Measurements from ENCODE around the gene VAPA.

Gene VAPA

GRCh38 chr18:9952633-9953416 is 39.0 kb downstream of the VAPA start:
- WGBS, 2 experiments (ENCODE audit: insufficient coverage in 2 of 2), result 100% methylated on average over 1 of the region's 1 CpG
- Histone ChIP-seq H3K36me3 (ENCODE audit: control insufficient read depth, insufficient read depth, low read length) (peaks cover 68% of the 10 kb centered on the region), H3K27ac (ENCODE audit: low read depth, low read length, severe bottlenecking) (no peak overlapping the region), H3K4me3 (ENCODE audit: extremely low read depth, insufficient read depth, low read length, poor library complexity, severe bottlenecking) (no peak overlapping the region), H3K4me1 (ENCODE audit: control insufficient read depth, insufficient read depth, low read length, poor library complexity, severe bottlenecking) (no peaks in the 10 kb centered on the region), H3K9me3 (ENCODE audit: control insufficient read depth, low read length) (no peaks in the 10 kb centered on the region)

- peaks cover 18% of the 10 kb centered on the region for H3K36me3 ChIP-seq (ENCODE audit: control insufficient read depth, insufficient read depth, low read length)
- H3K27ac ChIP-seq (ENCODE audit: low read depth, low read length, severe bottlenecking), result no peak overlapping the region
- H3K9me3 ChIP-seq (ENCODE audit: control insufficient read depth, low read length), result no peaks in the 10 kb centered on the region
- no peak overlapping the region for H3K4me3 ChIP-seq (ENCODE audit: extremely low read depth, insufficient read depth, low read length, poor library complexity, severe bottlenecking)
- H3K4me1 ChIP-seq (ENCODE audit: control insufficient read depth, insufficient read depth, low read length, poor library complexity, severe bottlenecking), result no peaks in the 10 kb centered on the region
- 100% methylated on average over 2 of the region's 4 CpGs for WGBS, 2 experiments (ENCODE audit: insufficient coverage in 2 of 2)
These were observed 45.1 kb downstream of the VAPA start for GRCh38 chr18:9958861-9959399.

- H3K4me3 ChIP-seq (ENCODE audit: extremely low read depth, insufficient read depth, low read length, poor library complexity, severe bottlenecking), result no peak overlapping the region
- no peaks in the 10 kb centered on the region for H3K4me1 ChIP-seq (ENCODE audit: control insufficient read depth, insufficient read depth, low read length, poor library complexity, severe bottlenecking)
- no peak overlapping the region for H3K27ac ChIP-seq (ENCODE audit: low read depth, low read length, severe bottlenecking)
- no CpG with 5 or more reads among the region's 1 CpG for WGBS, 2 experiments (ENCODE audit: insufficient coverage in 2 of 2)
- peaks cover 12% of the 10 kb centered on the region for H3K36me3 ChIP-seq (ENCODE audit: control insufficient read depth, insufficient read depth, low read length)
- H3K9me3 ChIP-seq (ENCODE audit: control insufficient read depth, low read length), result no peaks in the 10 kb centered on the region
These were observed 45.7 kb downstream of the VAPA start for GRCh38 chr18:9959564-9959963.

GRCh38 chr18:9960258-9960904 is 46.6 kb downstream of the VAPA start:
- no peak overlapping the region for H3K4me3 ChIP-seq (ENCODE audit: extremely low read depth, insufficient read depth, low read length, poor library complexity, severe bottlenecking)
- 36 to 56% methylated on average over 2 of the region's 7 CpGs for WGBS, 2 experiments (ENCODE audit: insufficient coverage in 2 of 2)

GRCh38 chr18:9961041-9961440 is 47.2 kb downstream of the VAPA start:
- 86 to 94% methylated on average over 2 to 3 of the region's 3 CpGs for WGBS, 2 experiments (ENCODE audit: insufficient coverage in 2 of 2)
- no peak overlapping the region for H3K4me3 ChIP-seq (ENCODE audit: extremely low read depth, insufficient read depth, low read length, poor library complexity, severe bottlenecking)
- no peak overlapping the region for H3K27ac ChIP-seq (ENCODE audit: low read depth, low read length, severe bottlenecking)

More at GRCh38 chr18:9960258-9960904, 46.6 kb downstream of the VAPA start:
- Histone ChIP-seq H3K9me3 (ENCODE audit: control insufficient read depth, low read length) (no peaks in the 10 kb centered on the region), H3K4me1 (ENCODE audit: control insufficient read depth, insufficient read depth, low read length, poor library complexity, severe bottlenecking) (no peaks in the 10 kb centered on the region), H3K27ac (ENCODE audit: low read depth, low read length, severe bottlenecking) (no peak overlapping the region), H3K36me3 (ENCODE audit: control insufficient read depth, insufficient read depth, low read length) (peaks cover 4% of the 10 kb centered on the region)

GRCh38 chr18:9965711-9966624 is 52.2 kb downstream of the VAPA start:
- H3K9me3 ChIP-seq (ENCODE audit: control insufficient read depth, low read length), result no peaks in the 10 kb centered on the region
- no peak overlapping the region for H3K27ac ChIP-seq (ENCODE audit: low read depth, low read length, severe bottlenecking)
- WGBS, 2 experiments (ENCODE audit: insufficient coverage in 2 of 2), result 95 to 97% methylated on average over 6 to 7 of the region's 9 CpGs
- H3K36me3 ChIP-seq (ENCODE audit: control insufficient read depth, insufficient read depth, low read length), result no peaks in the 10 kb centered on the region
- H3K4me3 ChIP-seq (ENCODE audit: extremely low read depth, insufficient read depth, low read length, poor library complexity, severe bottlenecking), result no peak overlapping the region
- peaks cover 26% of the 10 kb centered on the region for H3K4me1 ChIP-seq (ENCODE audit: control insufficient read depth, insufficient read depth, low read length, poor library complexity, severe bottlenecking)

More at GRCh38 chr18:9961041-9961440, 47.2 kb downstream of the VAPA start:
- Histone ChIP-seq H3K4me1 (ENCODE audit: control insufficient read depth, insufficient read depth, low read length, poor library complexity, severe bottlenecking) (peaks cover 6% of the 10 kb centered on the region), H3K36me3 (ENCODE audit: control insufficient read depth, insufficient read depth, low read length) (no peaks in the 10 kb centered on the region), H3K9me3 (ENCODE audit: control insufficient read depth, low read length) (no peaks in the 10 kb centered on the region)

GRCh38 chr18:9968081-9968848 is 54.4 kb downstream of the VAPA start:
- Histone ChIP-seq H3K9me3 (ENCODE audit: control insufficient read depth, low read length) (no peaks in the 10 kb centered on the region), H3K36me3 (ENCODE audit: control insufficient read depth, insufficient read depth, low read length) (no peaks in the 10 kb centered on the region), H3K4me3 (ENCODE audit: extremely low read depth, insufficient read depth, low read length, poor library complexity, severe bottlenecking) (no peak overlapping the region), H3K27ac (ENCODE audit: low read depth, low read length, severe bottlenecking) (no peak overlapping the region), H3K4me1 (ENCODE audit: control insufficient read depth, insufficient read depth, low read length, poor library complexity, severe bottlenecking) (peaks cover 26% of the 10 kb centered on the region)
- WGBS, 2 experiments (ENCODE audit: insufficient coverage in 2 of 2), result 84 to 88% methylated on average over 22 to 28 of the region's 31 CpGs

GRCh38 chr18:9969247-9969646 is 55.4 kb downstream of the VAPA start:
- Histone ChIP-seq H3K9me3 (ENCODE audit: control insufficient read depth, low read length) (no peaks in the 10 kb centered on the region), H3K36me3 (ENCODE audit: control insufficient read depth, insufficient read depth, low read length) (no peaks in the 10 kb centered on the region), H3K4me3 (ENCODE audit: extremely low read depth, insufficient read depth, low read length, poor library complexity, severe bottlenecking) (no peak overlapping the region), H3K27ac (ENCODE audit: low read depth, low read length, severe bottlenecking) (no peak overlapping the region), H3K4me1 (ENCODE audit: control insufficient read depth, insufficient read depth, low read length, poor library complexity, severe bottlenecking) (peaks cover 26% of the 10 kb centered on the region)
- 87 to 92% methylated on average over 12 of the region's 14 CpGs for WGBS, 2 experiments (ENCODE audit: insufficient coverage in 2 of 2)

- peaks cover 17% of the 10 kb centered on the region for H3K4me1 ChIP-seq (ENCODE audit: control insufficient read depth, insufficient read depth, low read length, poor library complexity, severe bottlenecking)
- H3K27ac ChIP-seq (ENCODE audit: low read depth, low read length, severe bottlenecking), result no peak overlapping the region
- WGBS, 2 experiments (ENCODE audit: insufficient coverage in 2 of 2), result 0% methylated on average over 1 of the region's 4 CpGs; no CpG with 5 or more reads in 1 of the 2 experiments
- no peaks in the 10 kb centered on the region for H3K36me3 ChIP-seq (ENCODE audit: control insufficient read depth, insufficient read depth, low read length)
- H3K9me3 ChIP-seq (ENCODE audit: control insufficient read depth, low read length), result peaks cover 2% of the 10 kb centered on the region
- no peak overlapping the region for H3K4me3 ChIP-seq (ENCODE audit: extremely low read depth, insufficient read depth, low read length, poor library complexity, severe bottlenecking)
These were observed 57.6 kb downstream of the VAPA start for GRCh38 chr18:9971313-9971920.

Measured in mesodermal cell (in vitro differentiated cells).